ENCODE measurements around the gene LRRC59. TPM values are rescaled to one million over a fixed set of nuclear protein-coding genes. Genes with fewer than 3 reads are reported as not detected.

LRRC59 gene
- total and polyA plus RNA-seq, 7 donors: 32.4 to 116 (median 38.8) TPM

DNA sequence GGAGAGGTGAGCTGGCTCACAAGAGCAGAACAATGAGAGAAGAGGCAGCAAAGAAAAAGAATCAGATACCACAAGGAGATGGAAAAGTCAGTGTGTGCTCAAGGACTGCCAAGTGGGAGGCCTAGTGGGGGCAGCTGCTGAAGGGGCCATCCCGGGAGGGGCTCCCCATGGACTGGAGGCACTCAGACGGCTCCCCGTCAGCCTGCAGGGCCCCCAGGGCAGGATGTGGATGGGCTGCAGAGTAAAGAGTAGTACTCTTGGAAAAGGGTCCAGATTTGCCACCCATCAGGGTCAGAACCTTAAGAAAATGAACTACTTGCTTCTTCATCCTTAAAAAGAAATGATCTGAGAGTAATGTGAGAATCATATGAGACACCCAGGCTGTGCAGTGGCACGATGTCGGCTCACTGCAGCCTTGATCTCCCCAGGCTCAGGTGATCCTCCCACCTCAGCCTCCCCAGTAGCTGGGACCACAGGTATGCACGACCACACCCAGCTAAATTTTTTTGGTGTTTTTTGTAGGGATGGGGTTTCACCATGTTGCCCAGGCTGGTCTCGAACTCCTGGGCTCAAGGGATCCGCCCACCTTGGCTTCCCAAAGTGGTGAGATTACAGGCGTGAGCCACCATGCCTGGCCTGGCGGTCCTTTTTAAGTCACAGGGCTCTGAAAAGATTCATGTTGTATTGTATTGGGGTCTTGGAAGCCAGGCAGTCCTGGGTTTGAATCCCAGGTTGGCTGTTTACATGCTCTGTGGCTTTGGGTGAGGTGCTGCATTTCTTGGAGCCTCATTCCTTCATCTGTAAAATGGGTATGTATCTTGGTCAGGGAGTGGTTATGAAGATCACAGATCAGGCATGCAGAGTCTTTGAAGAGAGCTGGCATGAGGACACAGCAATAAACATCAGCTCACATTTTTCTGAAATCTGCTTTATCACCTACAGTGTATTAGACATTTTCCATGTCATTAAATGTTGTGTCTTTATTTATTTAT is 43.8 kb upstream of the LRRC59 start:
- Histone ChIP-seq H3K27me3 (no peaks in the 10 kb centered on the region), H3K4me3 (no peak overlapping the region), H3K36me3 (no peaks in the 10 kb centered on the region), H3K4me1 (no peaks in the 10 kb centered on the region), H3K9me3 (no peaks in the 10 kb centered on the region), H3K27ac (no peak overlapping the region)
- 58 to 84% methylated on average over 10 of the region's 10 CpGs for WGBS, 2 donors
- no peak for DNase-seq
- intact Hi-C loops (cut with DNase I): no loop called here
- no peak for TF ChIP-seq POLR2A (IDR thresholded peaks at IDR 0.05)
- TF ChIP-seq POLR2AphosphoS5 (IDR thresholded peaks at IDR 0.05): no peak
- TF ChIP-seq EP300 (IDR thresholded peaks at IDR 0.05): no peak
- TF ChIP-seq, protein P1, sequence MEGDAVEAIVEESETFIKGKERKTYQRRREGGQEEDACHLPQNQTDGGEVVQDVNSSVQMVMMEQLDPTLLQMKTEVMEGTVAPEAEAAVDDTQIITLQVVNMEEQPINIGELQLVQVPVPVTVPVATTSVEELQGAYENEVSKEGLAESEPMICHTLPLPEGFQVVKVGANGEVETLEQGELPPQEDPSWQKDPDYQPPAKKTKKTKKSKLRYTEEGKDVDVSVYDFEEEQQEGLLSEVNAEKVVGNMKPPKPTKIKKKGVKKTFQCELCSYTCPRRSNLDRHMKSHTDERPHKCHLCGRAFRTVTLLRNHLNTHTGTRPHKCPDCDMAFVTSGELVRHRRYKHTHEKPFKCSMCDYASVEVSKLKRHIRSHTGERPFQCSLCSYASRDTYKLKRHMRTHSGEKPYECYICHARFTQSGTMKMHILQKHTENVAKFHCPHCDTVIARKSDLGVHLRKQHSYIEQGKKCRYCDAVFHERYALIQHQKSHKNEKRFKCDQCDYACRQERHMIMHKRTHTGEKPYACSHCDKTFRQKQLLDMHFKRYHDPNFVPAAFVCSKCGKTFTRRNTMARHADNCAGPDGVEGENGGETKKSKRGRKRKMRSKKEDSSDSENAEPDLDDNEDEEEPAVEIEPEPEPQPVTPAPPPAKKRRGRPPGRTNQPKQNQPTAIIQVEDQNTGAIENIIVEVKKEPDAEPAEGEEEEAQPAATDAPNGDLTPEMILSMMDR (IDR thresholded peaks at IDR 0.05): no peak

DNA sequence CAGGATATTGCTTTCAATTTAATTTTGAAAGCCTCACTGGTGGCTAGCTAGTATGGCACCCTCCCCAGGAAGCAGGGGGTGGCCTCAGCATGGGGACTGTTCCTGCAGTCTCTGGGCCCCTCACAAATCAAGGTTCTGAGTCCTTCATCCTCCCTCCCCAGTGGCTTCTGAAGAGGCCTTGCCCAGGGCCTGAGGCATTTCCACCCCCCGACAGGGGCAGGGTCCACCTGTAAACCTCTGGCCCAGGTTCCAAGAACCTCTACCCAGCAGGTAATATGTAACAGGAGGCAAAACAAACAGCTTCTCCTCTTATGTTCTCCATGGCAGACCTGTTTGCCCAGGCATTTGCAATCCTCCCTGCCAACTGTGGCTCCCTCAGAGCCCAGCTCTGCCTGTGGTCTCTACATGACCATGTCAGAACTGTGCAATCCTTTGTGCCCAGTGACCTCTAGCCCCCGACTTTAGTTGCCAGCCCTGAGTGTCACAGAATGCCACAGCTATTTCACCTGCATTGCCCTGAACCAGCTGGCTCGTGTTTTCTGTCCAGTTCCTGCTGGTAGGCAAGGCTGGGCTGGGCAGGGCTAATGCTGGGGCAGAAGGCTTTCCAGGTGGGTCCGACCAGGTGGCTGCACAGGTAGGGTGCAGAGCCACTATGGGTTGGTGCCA is 43.0 kb upstream of the LRRC59 start:
- DNase-seq: no peak
- TF ChIP-seq, protein P1 (IDR thresholded peaks at IDR 0.05): no peak
- TF ChIP-seq EP300 (IDR thresholded peaks at IDR 0.05) (no peak), POLR2AphosphoS5 (IDR thresholded peaks at IDR 0.05) (no peak), POLR2A (IDR thresholded peaks at IDR 0.05) (no peak)
- Histone ChIP-seq H3K9me3 (no peaks in the 10 kb centered on the region), H3K4me1 (no peaks in the 10 kb centered on the region), H3K27ac (no peak overlapping the region), H3K4me3 (no peak overlapping the region), H3K36me3 (no peaks in the 10 kb centered on the region), H3K27me3 (no peaks in the 10 kb centered on the region)
- WGBS, 2 donors: 16 to 73% methylated on average over 4 of the region's 4 CpGs
- intact Hi-C loops (cut with DNase I): no loop called here

DNA sequence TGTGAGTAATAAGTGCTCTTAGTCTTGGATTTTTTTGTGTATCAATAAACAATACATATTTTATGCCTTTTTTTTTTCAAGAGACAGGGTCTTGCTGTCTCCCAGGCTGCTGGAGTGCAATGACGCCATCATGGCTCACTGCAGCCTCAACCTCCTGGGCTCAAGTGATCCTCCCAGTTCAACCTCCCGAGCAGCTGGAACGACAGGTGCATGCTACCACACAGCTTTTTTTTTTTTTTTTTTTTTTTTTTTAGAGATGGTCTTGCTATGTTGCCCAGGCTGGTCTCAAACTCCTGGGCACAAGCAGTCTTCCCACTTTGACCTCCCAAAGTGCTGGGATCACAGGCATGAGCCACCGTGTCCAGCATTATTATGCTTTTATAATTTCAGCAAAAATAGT is 41.7 kb upstream of the LRRC59 start:
- TF ChIP-seq, protein P1 (IDR thresholded peaks at IDR 0.05): no peak
- H3K27ac ChIP-seq: no peak overlapping the region
- intact Hi-C loops (cut with DNase I): no loop called here

DNA sequence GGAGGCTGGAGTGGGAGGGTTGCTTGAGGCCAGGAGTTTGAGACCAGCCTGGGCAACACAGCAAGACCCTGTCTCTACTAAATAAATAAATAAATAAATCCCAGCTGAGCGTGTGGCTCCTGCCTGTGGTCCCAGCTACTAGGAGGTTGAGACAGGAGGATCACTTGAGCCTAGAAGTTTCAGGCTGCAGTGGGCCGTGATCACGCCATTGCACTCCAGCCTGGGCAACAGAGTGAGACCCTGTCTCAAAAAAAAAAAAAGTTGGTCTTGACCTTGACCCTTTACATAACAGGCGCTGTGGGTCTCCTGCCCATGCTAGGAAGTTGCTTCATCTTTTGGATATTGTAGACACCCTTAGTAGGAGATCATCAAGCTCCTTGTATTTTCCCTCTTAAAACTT is 40.1 kb upstream of the LRRC59 start:
- Histone ChIP-seq H3K27me3 (no peaks in the 10 kb centered on the region), H3K36me3 (peaks cover 0 to 7% (median 0%) of the 10 kb centered on the region in 4 donors), H3K27ac (no peak overlapping the region), H3K4me1 (no peaks in the 10 kb centered on the region), H3K9me3 (no peaks in the 10 kb centered on the region), H3K4me3 (no peak overlapping the region)
- intact Hi-C loops (cut with DNase I): no loop called here
- TF ChIP-seq EP300 (IDR thresholded peaks at IDR 0.05): no peak
- no peak for TF ChIP-seq POLR2AphosphoS5 (IDR thresholded peaks at IDR 0.05)
- TF ChIP-seq, protein P1 (IDR thresholded peaks at IDR 0.05): no peak
- TF ChIP-seq POLR2A (IDR thresholded peaks at IDR 0.05): no peak
- DNase-seq: no peak
- WGBS, 2 donors: 98% methylated on average over 4 of the region's 4 CpGs

More for the DNA sequence above, 41.7 kb upstream of the LRRC59 start:
- DNase-seq: no peak
- no peaks in the 10 kb centered on the region for H3K36me3 ChIP-seq
- H3K4me3 ChIP-seq: no peak overlapping the region
- H3K4me1 ChIP-seq: no peaks in the 10 kb centered on the region
- no peaks in the 10 kb centered on the region for H3K27me3 ChIP-seq
- 78 to 94% methylated on average over 4 of the region's 4 CpGs for WGBS, 2 donors
- H3K9me3 ChIP-seq: no peaks in the 10 kb centered on the region

All from sigmoid colon (tissue), 7 donors.